EH (cell line): ENCODE data around the gene ADAMTSL2.

ENCODE experiments used
- DNase-seq: peaks from one replicate; pipeline ENCODE4 v3.0.0-alpha.2; 2015; ENCODE audit warnings: low read depth

ADAMTSL2 gene

GRCh38 chr9:133535306-133535877 lies 888 bp downstream of the ADAMTSL2 start:
- no peak for DNase-seq

- no peak for DNase-seq
These were observed 1.6 kb downstream of the ADAMTSL2 start for GRCh38 chr9:133536080-133536479.

GRCh38 chr9:133536536-133536935 lies 2.0 kb downstream of the ADAMTSL2 start:
- DNase-seq: no peak

GRCh38 chr9:133537257-133537656 lies 2.8 kb downstream of the ADAMTSL2 start:
- DNase-seq: no peak

- no peak for DNase-seq
These were observed 3.7 kb downstream of the ADAMTSL2 start for GRCh38 chr9:133538176-133538575.

- no peak for DNase-seq
These were observed 4.6 kb downstream of the ADAMTSL2 start for GRCh38 chr9:133538851-133539833.

- DNase-seq: no peak
These were observed 5.6 kb downstream of the ADAMTSL2 start for GRCh38 chr9:133539991-133540697.

- DNase-seq: no peak
These were observed 6.2 kb downstream of the ADAMTSL2 start for GRCh38 chr9:133540698-133541025.

- no peak for DNase-seq
These were observed 7.5 kb downstream of the ADAMTSL2 start for GRCh38 chr9:133542002-133542401.

- no peak for DNase-seq
These were observed 9.4 kb downstream of the ADAMTSL2 start for GRCh38 chr9:133543772-133544467.

GRCh38 chr9:133545494-133546286 lies 11.2 kb downstream of the ADAMTSL2 start:
- no peak for DNase-seq

- no peak for DNase-seq
These were observed 11.8 kb downstream of the ADAMTSL2 start for GRCh38 chr9:133546287-133546680.

GRCh38 chr9:133547116-133547515 lies 12.6 kb downstream of the ADAMTSL2 start:
- no peak for DNase-seq

- DNase-seq: no peak
These were observed 16.9 kb downstream of the ADAMTSL2 start for GRCh38 chr9:133551446-133551845.

- no peak for DNase-seq
These were observed 17.7 kb downstream of the ADAMTSL2 start for GRCh38 chr9:133552236-133552635.

- DNase-seq: no peak
These were observed 18.6 kb downstream of the ADAMTSL2 start for GRCh38 chr9:133553123-133553522.

GRCh38 chr9:133553973-133554713 lies 19.6 kb downstream of the ADAMTSL2 start:
- DNase-seq: no peak

GRCh38 chr9:133554729-133555128 lies 20.2 kb downstream of the ADAMTSL2 start:
- no peak for DNase-seq

GRCh38 chr9:133556354-133556753 lies 21.9 kb downstream of the ADAMTSL2 start:
- no peak for DNase-seq

GRCh38 chr9:133557581-133557980 lies 23.1 kb downstream of the ADAMTSL2 start:
- DNase-seq: no peak
